Left hindlimb (tissue), 1 donor: ENCODE results near the gene MKI67.
"Not testable (repeated sequence)": the region's sequence is repeated elsewhere in the genome, so short reads cannot be mapped to it uniquely, and the experiment has no call there.

Experiments used
- DNase-seq: peaks from one replicate; pipeline ENCODE4 v3.0.0-alpha.2; 2018

Gene MKI67

DNA sequence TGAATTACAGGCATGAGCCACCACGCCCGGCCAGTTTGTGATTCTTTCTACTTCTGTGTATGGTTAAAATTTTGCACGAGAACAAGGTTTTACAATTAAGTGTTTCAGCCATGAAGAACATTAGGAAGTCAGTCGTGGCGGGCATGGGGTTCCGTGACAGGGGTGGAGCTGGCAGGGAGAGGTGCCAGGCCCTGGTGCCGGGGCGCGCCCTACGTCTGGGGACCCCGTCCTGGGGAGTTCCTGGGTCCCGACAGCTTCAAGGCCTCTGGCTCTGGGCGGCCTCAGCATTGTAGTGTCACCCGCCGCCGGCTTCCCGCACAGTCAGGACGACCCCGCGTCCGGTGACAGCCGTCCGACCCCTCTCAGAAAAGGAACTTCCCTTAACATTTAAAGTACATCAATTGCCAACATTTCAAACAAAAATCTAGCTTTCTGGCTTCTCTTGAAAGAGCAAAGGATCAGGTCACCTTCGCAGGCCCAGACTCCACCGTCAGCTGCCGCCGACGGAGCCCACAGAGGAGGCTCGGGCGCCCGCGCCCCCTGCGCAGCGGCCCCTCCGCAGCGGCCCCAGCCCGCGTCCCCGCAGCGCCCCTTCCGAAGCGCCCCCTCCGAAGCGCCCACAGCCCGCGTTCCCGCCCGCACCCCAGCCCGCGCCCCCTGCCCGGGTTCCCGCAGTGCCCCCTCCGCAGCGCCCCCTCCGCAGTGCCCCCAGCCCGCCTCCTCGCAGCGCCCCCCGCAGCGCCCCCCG lies 23.2 kb upstream of the MKI67 start:
- DNase-seq = no peak

DNA sequence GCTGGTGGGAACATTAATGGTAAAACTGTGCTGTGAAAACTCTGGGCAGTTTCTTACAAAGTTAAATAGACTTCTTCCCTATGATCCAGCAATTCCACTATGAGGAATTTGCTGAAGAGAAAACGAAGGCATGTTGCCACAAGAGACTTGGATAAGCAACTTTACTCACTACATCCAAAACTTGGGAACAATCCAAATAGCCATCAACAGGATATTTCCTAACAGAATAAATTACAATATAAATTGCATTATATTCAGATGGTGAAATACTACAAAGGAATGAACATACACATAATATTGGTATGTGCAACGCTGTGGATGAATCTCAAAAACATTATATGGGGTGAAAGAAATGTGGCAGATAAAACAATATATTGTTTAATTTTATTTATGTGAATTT lies 21.4 kb upstream of the MKI67 start:
- no peak for DNase-seq

DNA sequence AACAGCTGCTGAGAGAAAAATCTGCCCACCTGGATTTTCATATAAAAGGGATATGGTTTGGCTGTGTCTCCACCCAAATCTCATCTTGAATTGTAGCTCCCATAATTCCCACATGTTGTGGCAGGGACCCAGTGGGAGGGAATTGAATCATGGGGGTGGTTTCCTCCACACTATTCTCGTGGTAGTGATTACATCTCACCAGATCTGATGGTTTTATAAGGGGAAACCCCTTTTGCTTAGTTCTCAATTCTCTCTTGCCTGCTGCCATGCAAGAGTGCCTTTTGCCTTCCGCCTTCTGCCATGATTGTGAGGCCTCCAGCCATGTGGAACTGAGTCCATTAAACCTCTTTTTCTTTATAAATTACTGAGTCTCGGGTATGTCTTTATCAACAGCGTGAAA lies 20.8 kb upstream of the MKI67 start:
- DNase-seq = no peak

DNA sequence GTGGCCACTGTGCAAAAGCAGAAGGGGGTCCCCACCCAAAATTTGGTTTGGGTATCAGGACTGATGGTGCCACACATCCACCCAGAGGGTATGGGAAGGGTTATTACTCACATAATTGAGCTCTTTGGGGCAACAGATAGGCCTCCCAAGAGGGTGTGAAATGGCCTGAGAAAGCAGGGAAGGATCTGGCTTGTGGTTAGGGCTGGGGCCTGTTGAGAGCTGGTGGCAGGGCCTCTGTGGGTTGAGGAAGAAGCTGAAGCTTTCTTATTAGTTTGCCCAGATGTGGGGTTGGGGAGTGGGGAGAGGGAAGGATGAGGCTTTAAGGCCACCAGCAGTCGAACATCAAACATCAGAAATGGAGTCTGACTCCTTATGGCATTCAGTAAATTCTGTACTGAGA lies 18.3 kb upstream of the MKI67 start:
- no peak for DNase-seq

DNA sequence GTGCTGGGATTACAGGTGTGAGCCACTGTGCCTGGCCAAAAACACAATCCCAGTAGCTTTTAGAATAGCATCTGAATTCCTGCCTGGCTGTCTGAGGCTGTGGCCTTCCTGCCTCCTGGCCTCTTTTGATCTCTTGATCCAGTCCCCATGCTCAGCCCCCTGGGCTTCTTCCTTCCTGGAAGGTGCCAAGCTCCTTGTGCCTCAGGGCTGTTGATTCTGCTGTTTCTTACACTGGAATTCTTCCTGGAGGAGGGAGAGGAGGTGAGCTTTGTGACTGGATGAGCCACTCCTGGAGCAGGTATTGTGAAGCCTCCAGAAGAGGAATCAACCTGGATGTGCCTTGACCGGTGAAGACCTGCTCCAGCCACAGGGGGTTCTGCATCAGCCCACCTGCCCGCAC lies 17.3 kb upstream of the MKI67 start:
- no peak for DNase-seq

DNA sequence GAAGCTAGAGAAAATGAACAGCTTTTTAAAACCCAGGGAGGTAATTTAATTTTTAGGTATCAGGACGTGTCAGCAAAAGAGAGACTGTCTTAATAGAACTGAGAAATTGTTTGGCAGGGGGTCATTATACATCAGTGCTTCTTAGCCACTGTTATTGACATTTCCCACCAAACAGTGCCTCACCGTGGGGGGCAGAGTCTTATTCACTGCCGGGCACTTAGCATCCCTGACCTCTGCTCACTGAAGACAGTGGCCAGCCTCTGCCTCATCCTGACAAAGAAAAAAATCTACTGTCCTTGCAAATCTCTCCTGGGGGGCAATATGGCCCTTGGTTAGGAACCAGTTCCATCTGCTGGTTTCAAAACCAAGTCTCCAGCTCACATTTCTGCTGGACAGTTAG lies 14.2 kb upstream of the MKI67 start:
- DNase-seq = no peak

DNA sequence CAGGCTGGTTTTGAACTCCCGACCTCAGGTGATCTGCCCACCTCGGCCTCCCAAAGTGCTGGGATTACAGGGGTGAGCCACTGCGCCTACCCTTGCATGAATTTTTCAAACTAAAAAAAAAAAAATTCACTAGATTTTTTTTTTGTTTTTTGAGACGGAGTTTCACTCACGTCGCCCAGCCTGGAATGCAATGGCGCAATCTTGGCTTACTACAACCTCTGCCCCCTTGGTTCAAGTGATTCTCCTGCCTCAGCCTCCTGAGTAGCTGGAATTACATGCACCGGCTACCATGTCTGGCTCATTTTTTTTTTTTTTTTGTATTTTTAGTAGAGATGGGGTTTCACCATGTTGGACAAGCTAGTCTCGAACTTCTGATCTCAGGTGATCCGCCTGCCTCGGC lies 12.2 kb upstream of the MKI67 start:
- DNase-seq = not testable (repeated sequence)

DNA sequence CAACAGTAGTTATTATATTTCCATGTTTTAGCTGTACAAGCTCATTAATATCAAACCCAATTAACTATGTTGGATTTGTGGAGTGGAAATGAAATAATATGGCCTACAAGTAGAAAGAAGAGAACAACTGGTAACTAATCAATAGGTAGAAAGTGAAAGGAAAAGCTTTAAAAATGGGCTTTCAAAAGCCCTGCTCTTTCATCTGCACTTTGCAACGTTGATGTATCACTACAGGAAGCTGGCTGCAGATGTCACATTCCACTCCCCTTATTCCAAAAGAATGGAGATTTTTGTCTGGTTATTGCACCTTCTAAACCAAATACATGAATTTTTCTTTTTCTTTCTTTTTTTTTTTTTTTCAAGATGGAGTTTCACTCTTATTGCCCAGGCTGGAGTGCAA lies 11.7 kb upstream of the MKI67 start:
- DNase-seq = no peak

DNA sequence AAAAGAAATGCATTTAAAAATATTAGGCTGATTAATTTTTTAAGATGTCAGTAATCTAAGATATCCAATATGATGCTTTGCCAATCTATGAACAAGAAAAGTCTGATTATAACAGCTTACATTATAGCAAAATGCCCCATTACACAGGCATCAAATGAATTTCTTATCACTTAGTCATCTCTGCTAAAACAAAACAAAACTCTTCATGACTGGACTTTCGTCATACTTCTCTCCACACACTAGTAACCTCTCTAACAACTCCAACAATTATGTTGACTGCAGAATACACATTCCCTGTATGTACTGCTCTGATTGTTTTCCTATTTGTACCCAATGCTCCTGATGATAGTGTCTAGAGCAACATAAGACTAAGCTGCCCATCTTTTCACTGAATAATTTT lies 3.8 kb upstream of the MKI67 start:
- no peak for DNase-seq

DNA sequence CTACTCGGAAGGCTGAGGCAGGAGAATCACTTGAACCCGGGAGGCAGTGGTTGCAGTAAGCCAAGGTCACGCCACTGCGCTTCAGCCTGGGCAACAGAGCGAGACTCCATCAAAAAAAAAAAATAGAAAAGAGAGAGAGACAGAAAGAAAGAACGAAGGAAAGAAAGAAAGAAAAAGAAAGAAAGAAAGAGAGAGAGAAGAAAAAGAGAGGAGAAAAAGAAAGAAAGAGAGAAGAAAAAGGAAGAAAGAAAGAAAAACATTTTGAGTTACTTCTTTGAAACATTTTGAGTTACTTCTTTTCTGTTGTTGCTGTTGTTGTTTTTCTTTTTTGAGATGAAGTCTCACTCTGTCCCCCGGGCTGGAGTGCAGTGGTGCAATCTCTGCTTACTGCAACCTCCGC lies 2.4 kb upstream of the MKI67 start:
- no peak for DNase-seq

DNA sequence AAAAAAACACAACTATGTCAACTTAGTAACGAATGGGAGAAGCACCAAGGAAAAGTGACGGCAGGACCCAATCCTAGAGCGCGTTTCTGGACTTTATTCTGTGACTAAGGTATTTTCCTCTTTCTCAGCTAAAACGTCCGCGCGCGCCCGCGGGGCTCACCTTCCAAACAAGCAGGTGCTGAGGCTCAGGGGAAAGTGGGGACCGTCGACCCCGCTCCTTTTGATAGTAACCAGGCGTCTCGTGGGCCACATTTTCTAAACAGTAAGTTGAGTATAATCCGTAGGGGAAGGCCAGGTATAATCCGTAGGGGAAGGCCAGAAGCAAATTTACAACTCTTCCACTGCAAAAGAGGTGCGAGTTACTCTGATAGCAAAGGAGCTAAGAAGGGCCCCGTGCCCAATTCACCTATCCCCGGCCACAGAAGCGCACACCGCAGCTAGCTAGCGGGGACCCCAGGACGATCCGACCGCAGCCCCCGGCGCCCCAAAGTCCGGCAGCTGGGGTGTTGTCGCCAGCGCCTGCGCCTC lies 743 bp downstream of the MKI67 start:
- DNase-seq = no peak

DNA sequence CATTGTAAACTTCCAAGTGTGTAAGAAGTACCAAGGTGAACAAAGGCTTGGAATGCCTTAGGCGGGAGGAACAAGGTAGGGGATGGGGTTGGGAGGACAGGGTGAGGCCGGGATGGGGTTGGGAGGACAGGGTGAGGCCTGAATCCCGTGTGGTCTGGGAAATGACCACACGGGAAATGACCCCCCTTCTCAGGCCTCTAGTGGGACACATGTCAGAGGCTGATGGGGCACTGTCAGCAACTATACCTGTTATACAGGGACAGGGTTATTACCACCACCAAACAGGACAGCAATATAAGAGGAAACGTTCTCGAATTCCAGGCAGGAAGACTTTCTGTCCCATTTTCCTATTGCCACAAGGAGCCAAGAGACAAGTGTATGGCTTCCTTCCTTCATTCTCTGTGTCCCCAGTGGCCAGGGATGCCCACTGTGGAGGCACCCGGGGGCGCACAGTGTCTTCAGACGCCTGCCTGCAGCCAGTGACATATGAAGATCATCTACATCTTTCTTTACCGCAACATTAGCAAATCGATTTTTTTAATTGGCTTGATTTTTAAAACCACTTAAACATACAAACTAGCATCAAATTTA lies 1.3 kb downstream of the MKI67 start:
- DNase-seq = no peak

DNA sequence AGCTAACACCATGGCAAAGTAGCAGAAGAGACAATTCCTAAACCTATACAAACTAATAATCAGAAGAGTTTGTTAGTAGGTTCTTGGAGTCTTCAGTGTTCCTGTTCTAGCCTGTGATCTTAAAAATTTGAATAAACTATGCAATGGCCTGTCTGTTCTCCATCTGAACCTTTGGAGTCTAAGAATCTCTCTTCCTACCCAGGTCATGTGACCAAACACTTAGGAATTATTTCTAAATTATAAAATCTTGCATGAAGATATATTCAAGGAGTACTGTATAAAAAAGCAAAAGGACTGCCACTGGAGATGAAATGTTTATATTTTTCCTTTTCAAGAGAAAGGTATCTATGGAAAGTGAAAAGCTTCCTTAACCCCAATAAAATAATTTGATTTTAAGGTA lies 2.4 kb downstream of the MKI67 start:
- no peak for DNase-seq

DNA sequence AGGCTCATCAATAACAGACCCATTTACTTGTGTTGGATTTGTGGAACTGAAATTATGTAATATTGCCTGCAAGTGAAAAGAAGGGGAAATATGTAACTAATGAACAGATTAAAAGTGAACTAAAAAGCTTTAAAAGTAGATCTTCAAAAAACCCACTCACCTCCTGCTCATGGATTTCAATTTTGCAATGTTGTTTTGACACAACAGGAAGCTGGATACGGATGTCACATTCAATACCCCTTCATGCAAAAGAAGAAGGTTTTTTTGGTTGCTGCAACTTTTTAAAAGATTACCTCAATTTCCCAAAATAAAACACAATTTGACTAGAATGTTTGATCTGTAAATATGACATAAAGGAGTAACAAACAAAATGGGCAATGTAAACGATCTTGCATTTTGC lies 3.3 kb downstream of the MKI67 start:
- DNase-seq = no peak

DNA sequence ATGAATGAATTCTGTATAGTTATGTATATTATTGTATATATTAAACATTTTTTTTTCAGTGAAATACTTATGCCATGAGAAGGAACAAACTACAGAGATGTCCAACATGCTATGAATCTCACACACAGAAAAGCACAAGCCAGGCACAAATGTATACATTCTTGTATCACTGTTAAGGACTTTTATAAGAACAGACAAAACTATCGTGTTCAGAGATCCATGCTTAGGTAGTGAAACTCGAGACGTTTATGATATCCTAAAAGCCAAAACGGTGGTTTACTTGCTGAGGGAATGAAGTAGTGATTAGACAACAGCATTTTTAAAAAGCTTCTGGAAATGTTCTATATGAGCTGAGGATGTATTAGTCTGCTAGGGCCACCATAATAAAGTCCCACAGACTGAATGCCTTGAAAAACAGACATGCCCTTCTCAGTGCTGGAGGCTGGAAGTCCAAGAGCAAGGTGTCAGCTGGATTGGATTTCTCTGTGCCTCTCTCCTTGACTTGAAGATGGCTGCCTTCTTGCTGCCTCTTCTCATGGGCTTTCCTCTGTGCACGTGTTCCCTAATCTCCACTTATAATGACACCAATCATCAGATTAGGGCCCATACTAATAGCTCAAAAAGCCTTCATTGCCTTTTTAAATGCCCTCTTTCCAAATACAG lies 4.3 kb downstream of the MKI67 start:
- no peak for DNase-seq

DNA sequence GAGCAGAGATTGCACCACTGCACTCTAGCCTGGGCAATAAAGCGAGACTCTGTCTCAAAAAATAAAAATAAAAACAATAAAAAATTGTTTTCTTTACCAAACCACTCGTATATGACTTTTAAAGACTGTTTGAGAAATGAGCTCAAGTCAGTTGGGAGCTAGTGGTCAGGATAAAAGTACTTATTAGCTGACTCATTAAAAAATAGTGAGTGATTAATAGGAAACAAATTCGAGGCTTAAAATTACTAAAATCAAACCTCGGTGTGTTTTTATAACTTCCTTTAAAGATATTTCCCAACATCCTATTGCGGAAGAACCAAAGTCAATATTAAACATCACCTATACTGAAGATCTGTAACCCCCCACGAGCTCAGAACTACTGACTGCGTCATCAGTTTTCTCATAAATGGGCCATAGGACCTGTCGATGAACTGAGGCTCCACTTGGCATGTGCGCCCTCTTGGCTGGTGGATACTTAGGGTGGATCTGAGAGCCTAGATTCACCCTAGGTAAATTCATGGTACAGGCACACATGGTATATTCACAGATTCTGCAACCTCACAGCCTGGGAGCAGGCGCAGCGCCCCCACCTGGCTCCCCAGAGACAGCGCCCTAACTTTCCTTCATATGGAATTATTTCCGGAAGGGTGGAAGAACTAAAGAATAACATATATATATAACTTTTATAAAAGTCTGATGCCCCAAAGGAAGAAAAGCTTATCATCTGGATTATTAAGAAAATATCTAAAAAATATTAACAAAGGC lies 9.2 kb downstream of the MKI67 start:
- DNase-seq = no peak

DNA sequence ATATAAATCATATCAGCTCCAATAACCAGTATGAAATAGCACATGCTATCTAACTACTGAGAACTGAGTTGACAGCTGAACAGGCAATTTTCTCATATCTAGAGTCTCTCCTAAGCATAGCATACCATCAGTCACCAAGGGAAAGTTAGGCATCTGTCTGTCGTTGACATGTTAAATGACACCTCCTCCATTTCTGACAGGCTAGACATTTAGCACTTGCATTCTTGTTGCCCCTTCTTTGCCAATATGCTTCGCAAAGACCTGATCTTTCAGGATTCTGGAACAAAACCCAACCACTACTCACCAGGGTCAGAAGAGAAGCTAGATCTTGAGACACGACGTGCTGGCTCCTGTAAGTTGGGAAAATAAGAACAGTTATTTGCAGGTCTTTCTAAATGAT lies 10.0 kb downstream of the MKI67 start:
- no peak for DNase-seq

DNA sequence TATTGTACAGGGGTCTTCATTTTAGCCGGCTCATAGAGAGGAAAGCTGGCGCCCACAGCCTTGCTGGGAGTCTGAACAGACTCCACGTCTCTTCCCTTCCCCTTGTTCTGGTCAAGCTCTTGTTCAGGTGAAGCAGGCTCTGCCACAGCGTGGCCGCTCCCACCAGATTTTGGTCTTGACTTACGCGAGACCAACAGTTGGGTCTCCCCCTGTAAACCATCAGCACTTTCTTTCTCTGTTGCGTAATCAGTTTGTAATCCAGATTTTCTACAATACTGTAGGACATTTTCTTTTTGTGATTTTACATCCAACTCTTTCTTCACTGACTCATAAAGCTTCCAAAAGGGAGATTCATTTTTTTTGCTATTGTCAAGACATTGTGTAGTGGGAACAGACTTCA lies 10.9 kb downstream of the MKI67 start:
- DNase-seq = no peak

DNA sequence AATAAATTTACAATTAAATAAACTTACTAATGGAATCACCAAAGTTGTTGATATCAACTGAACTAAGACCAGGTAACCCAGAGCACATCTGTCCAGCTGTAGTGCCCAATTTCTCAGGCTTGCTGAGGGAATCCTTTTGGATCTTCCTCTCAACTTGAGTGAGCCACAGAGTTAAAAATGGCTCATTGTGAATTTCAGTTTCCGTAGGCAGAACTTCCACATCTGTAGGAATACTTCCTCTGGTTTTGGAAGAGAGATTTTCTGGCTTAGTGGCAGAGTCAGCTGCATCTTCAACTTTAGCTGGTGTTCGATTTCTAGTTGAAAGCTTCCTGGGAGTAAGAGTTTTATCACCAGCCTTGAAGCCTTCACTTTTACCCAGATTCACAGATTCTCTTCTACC lies 11.3 kb downstream of the MKI67 start:
- DNase-seq = no peak

DNA sequence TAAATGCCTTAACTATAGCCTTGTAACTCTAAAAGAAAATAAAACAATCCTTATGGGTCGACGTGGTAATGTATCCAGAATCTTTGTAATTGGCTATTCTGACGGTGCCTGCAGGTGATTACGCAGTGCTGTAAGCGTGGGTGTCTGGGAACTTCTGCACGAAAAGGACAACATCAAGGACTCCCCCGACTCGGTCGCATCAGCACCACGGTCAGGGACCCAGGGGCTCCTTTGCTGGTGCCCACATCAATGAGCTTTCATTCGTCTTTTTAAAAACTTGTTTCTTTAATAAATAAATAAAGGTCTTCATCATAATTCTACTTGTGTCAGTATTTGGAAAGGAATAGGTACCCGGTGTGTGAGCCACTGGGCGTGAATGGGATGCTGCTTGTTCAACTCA lies 13.2 kb downstream of the MKI67 start:
- DNase-seq = no peak

DNA sequence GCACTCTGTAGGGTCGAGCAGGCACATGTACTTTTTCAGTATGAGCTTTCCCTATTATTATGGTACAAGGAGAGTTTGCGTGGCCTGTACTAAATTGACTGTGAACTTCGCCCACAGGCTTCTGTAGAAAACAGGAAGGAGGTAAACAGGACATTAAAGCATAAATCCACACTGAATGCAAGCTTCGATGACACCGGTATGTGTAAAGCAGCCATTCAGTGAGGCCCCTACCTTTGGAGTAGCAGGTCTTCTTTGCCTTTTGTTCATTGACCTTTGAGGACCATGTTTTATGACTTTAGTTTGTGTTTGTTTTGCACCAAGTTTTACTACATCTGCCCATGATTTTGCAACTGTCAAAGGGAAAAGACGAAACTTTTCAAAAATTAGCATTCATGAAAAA lies 14.5 kb downstream of the MKI67 start:
- DNase-seq = no peak

DNA sequence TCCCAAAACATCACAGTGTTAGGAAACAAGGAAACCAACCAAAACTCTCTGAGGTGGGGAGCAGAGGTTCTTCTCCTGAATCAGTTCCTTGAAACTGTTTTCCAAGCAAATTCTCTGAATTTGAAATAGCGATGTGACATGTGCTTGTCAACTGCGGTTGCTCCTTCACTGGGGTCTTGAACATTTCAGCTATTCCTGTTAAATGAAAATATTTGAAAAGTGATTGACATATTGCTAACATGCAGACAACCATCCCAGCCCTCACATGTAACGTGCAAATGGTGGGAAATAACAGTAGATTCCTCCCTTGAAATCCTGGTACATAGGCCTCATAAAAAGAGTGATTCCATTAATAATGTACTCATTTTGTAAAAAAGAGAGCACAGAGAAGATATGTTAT lies 15.9 kb downstream of the MKI67 start:
- DNase-seq = no peak

DNA sequence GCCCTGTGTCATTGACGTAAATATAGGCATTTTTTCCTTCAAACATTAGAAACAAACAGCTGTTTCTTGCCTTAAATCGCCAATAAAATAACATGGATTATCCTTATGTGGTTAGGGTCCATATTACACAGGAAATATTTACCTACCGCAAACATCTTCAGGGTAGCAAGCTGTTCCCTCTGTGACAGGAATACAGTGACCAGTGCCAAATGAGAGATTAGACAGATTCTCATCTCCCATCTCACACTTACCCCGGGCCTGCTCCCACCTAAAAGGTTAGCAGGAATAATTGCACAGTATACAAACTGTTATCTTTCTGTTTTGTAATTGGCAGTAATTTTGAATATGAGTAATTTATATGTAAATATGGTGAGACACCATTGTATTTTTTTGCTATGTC lies 16.5 kb downstream of the MKI67 start:
- no peak for DNase-seq

DNA sequence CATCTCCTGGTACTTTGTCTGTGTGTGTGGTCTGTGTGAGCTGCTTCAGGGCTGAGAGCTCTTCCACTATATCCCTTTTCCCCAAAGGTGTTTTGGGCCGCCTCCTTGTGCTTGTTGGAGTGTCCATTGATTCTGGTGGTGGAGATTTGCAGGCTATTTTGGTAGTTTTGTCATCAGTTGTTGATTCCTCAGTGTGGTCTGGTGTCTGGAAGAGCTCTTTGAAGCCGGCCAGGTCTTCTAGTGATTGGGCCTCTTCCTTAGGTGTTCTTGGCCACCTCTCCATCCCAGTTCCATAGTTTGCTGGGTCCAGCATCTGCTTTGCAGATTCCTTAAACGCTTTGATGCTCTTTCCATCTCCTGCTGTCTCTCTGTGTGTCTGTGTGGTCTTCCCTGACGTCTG lies 20.8 kb downstream of the MKI67 start:
- DNase-seq = no peak
